ENCODE data around the gene PLSCR4. TPM values are rescaled to one million over a fixed set of nuclear protein-coding genes. Genes with fewer than 3 reads are reported as not detected.

Gene PLSCR4
- total RNA-seq, 1 donor from 2014 or later = 1.0 TPM

DNA sequence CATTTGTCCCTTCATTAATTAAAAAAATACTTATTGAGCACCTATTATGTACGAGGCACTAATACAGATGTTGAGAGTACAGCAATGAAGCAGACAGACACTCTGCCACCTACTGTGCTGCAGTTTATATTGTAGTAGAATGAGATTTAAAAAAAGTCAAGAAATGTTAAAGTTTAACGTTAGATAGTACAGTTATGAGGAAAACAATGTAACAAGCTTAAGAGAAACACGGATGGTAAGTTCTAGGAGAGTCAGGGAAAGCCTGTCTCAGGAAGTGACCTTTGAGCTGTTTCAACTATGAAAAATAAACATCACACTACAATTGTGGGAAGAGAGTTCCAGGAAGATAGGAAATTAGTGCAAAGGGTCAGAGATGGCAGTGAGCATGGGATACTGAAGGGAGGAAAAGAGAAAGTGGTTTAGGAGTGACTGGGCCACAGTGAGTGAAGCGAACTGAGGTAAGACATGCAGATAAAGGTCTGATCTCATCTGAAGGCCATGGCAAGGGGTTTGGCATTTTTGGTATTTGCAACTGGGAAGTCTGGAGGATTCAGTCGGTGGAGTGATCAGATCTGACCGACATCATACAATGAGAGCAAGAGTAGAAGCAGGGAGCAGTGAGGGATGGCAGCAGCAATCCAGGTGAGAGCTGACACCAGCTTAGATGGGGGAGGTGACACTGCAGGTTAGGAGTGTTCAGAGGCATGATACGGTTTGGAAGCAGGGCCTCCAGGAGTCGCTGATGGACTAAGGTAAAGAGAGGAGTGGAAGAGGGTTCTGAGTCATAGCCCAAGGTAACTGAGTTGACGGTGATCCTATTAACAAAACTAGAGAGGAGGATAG is 28.5 kb downstream of the PLSCR4 start:
- Histone ChIP-seq H3K4me2 (no peak overlapping the region), H4K20me1 (ENCODE audit: low read depth) (no peaks in the 10 kb centered on the region), H3F3A (ENCODE audit: low read depth) (no peaks in the 10 kb centered on the region), H3K9me3 (ENCODE audit: low read depth) (no peaks in the 10 kb centered on the region), H2AFZ (replicated peaks) (no peak overlapping the region), H3K27me3 (no peaks in the 10 kb centered on the region), H3K27ac (no peak overlapping the region), H3K79me2 (ENCODE audit: low read depth) (no peaks in the 10 kb centered on the region), H3K36me3 (no peaks in the 10 kb centered on the region), H3K9ac (no peak overlapping the region), H3K4me3 (no peak overlapping the region), H3K4me1 (no peaks in the 10 kb centered on the region)
- peaks cover 2% of the 10 kb centered on the region for H3K36me3 Mint-ChIP-seq
- DNase-seq (ENCODE audit: low spot score) = no peak
- no peaks in the 10 kb centered on the region for H3K27me3 Mint-ChIP-seq (ENCODE audit: insufficient read depth, low read depth)
- H3K4me1 Mint-ChIP-seq = peaks cover 7% of the 10 kb centered on the region
- H3K4me3 Mint-ChIP-seq = no peak overlapping the region
- H3K27ac Mint-ChIP-seq = no peak overlapping the region
- peaks cover 6% of the 10 kb centered on the region for H3K9me3 Mint-ChIP-seq
- TF ChIP-seq EZH2phosphoT487 (IDR thresholded peaks at IDR 0.05) = no peak
- TF ChIP-seq EZH2 (IDR thresholded peaks at IDR 0.05) = no peak
- TF ChIP-seq, protein P1, sequence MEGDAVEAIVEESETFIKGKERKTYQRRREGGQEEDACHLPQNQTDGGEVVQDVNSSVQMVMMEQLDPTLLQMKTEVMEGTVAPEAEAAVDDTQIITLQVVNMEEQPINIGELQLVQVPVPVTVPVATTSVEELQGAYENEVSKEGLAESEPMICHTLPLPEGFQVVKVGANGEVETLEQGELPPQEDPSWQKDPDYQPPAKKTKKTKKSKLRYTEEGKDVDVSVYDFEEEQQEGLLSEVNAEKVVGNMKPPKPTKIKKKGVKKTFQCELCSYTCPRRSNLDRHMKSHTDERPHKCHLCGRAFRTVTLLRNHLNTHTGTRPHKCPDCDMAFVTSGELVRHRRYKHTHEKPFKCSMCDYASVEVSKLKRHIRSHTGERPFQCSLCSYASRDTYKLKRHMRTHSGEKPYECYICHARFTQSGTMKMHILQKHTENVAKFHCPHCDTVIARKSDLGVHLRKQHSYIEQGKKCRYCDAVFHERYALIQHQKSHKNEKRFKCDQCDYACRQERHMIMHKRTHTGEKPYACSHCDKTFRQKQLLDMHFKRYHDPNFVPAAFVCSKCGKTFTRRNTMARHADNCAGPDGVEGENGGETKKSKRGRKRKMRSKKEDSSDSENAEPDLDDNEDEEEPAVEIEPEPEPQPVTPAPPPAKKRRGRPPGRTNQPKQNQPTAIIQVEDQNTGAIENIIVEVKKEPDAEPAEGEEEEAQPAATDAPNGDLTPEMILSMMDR (IDR thresholded peaks at IDR 0.05) = no peak

DNA sequence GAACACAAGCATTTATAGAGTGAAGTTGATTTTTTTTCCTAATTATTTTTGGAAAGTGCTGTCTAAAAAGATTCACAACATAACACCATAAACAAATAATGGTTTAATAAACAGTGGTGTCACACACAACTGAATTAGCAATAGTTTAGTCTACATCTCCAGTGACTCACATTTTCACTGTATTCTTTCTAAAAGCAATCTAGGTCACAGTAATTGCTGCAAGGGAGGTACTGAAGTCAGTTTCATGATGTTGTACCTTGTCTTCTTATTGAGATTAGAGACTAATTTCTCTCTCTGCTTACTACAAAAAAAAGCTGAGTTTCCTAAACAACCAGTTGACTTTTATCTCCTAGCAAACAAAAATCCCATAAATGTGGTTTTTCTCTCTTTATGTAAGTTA is 29.6 kb downstream of the PLSCR4 start:
- Histone ChIP-seq H3F3A (ENCODE audit: low read depth) (no peaks in the 10 kb centered on the region), H3K27me3 (no peaks in the 10 kb centered on the region), H3K9ac (no peak overlapping the region), H3K79me2 (ENCODE audit: low read depth) (no peaks in the 10 kb centered on the region), H3K4me3 (no peak overlapping the region), H3K27ac (no peak overlapping the region), H2AFZ (replicated peaks) (no peak overlapping the region), H3K9me3 (ENCODE audit: low read depth) (no peaks in the 10 kb centered on the region), H3K4me2 (no peak overlapping the region), H3K4me1 (no peaks in the 10 kb centered on the region), H3K36me3 (no peaks in the 10 kb centered on the region), H4K20me1 (ENCODE audit: low read depth) (no peaks in the 10 kb centered on the region)
- DNase-seq (ENCODE audit: low spot score) = no peak
- H3K36me3 Mint-ChIP-seq = peaks cover 2% of the 10 kb centered on the region
- peaks cover 6% of the 10 kb centered on the region for H3K9me3 Mint-ChIP-seq
- H3K27ac Mint-ChIP-seq = no peak overlapping the region
- no peaks in the 10 kb centered on the region for H3K4me1 Mint-ChIP-seq
- TF ChIP-seq, protein P1 (IDR thresholded peaks at IDR 0.05) = no peak
- TF ChIP-seq EZH2phosphoT487 (IDR thresholded peaks at IDR 0.05) (no peak), EZH2 (IDR thresholded peaks at IDR 0.05) (no peak)
- H3K27me3 Mint-ChIP-seq (ENCODE audit: insufficient read depth, low read depth) = no peaks in the 10 kb centered on the region
- no peak overlapping the region for H3K4me3 Mint-ChIP-seq

GRCh38 chr3:146218880-146219866 is 31.7 kb downstream of the PLSCR4 start:
- Histone ChIP-seq H3K9me3 (ENCODE audit: low read depth) (no peaks in the 10 kb centered on the region), H3K4me2 (no peak overlapping the region), H3K27ac (no peak overlapping the region), H3K4me1 (no peaks in the 10 kb centered on the region), H3K27me3 (no peaks in the 10 kb centered on the region), H2AFZ (replicated peaks) (no peak overlapping the region), H4K20me1 (ENCODE audit: low read depth) (no peaks in the 10 kb centered on the region), H3K9ac (no peak overlapping the region), H3K36me3 (no peaks in the 10 kb centered on the region), H3K79me2 (ENCODE audit: low read depth) (no peaks in the 10 kb centered on the region), H3F3A (ENCODE audit: low read depth) (no peaks in the 10 kb centered on the region), H3K4me3 (no peak overlapping the region)
- Mint-ChIP-seq H3K27me3 (ENCODE audit: insufficient read depth, low read depth) (no peaks in the 10 kb centered on the region), H3K4me3 (no peak overlapping the region), H3K36me3 (no peaks in the 10 kb centered on the region), H3K4me1 (no peaks in the 10 kb centered on the region), H3K27ac (no peak overlapping the region), H3K9me3 (no peaks in the 10 kb centered on the region)
- TF ChIP-seq EZH2phosphoT487 (IDR thresholded peaks at IDR 0.05) = no peak
- TF ChIP-seq, protein P1 (IDR thresholded peaks at IDR 0.05) = peak; percentile 94
- DNase-seq (ENCODE audit: low spot score) = peak; percentile 32
